Rectal smooth muscle tissue (tissue), 1 donor: ENCODE measurements around the gene DDX25.

Experiments
- H3K27ac ChIP-seq: one replicate; pipeline ENCODE4 v1.7.0; 2013; ENCODE audit warnings: low read depth, low read length, inconsistent platforms
- H3K27me3 ChIP-seq: one replicate; pipeline ENCODE4 v1.7.0; 2013; ENCODE audit warnings: low read length; ENCODE audit not compliant: control insufficient read depth, insufficient read depth
- H3K36me3 ChIP-seq: one replicate; pipeline ENCODE4 v1.7.0; 2013; ENCODE audit warnings: low read length; ENCODE audit not compliant: control insufficient read depth, insufficient read depth
- H3K4me1 ChIP-seq: one replicate; pipeline ENCODE4 v1.7.0; 2013; ENCODE audit warnings: low read length; ENCODE audit not compliant: control insufficient read depth, insufficient read depth
- H3K4me3 ChIP-seq: one replicate; pipeline ENCODE4 v1.7.0; 2013; ENCODE audit warnings: low read length
- H3K9ac ChIP-seq: one replicate; pipeline ENCODE4 v1.7.0; 2013; ENCODE audit warnings: low read length

The DDX25 gene

GRCh38 chr11:125931668-125932067, 27.4 kb downstream of the DDX25 start:
- H3K4me1 ChIP-seq = peaks cover 10% of the 10 kb centered on the region
- no peak overlapping the region for H3K4me3 ChIP-seq
- no peaks in the 10 kb centered on the region for H3K27me3 ChIP-seq
- H3K27ac ChIP-seq = no peak overlapping the region
- no peak overlapping the region for H3K9ac ChIP-seq
- H3K36me3 ChIP-seq = no peaks in the 10 kb centered on the region

- Histone ChIP-seq H3K4me3 (no peak overlapping the region), H3K27ac (no peak overlapping the region), H3K9ac (no peak overlapping the region), H3K4me1 (peaks cover 10% of the 10 kb centered on the region), H3K36me3 (no peaks in the 10 kb centered on the region), H3K27me3 (no peaks in the 10 kb centered on the region)
These were observed 28.0 kb downstream of the DDX25 start for GRCh38 chr11:125932301-125932700.

- no peak overlapping the region for H3K4me3 ChIP-seq
- H3K9ac ChIP-seq = no peak overlapping the region
- no peaks in the 10 kb centered on the region for H3K27me3 ChIP-seq
- no peaks in the 10 kb centered on the region for H3K36me3 ChIP-seq
- peaks cover 12% of the 10 kb centered on the region for H3K4me1 ChIP-seq
- no peak overlapping the region for H3K27ac ChIP-seq
These were observed 28.9 kb downstream of the DDX25 start for GRCh38 chr11:125933030-125933813.

GRCh38 chr11:125934473-125934872, 30.2 kb downstream of the DDX25 start:
- Histone ChIP-seq H3K4me3 (no peak overlapping the region), H3K27ac (no peak overlapping the region), H3K4me1 (peaks cover 23% of the 10 kb centered on the region), H3K27me3 (no peaks in the 10 kb centered on the region), H3K9ac (no peak overlapping the region), H3K36me3 (no peaks in the 10 kb centered on the region)

- Histone ChIP-seq H3K9ac (no peak overlapping the region), H3K4me3 (no peak overlapping the region), H3K27ac (no peak overlapping the region), H3K27me3 (no peaks in the 10 kb centered on the region), H3K4me1 (peaks cover 23% of the 10 kb centered on the region), H3K36me3 (no peaks in the 10 kb centered on the region)
These were observed 30.7 kb downstream of the DDX25 start for GRCh38 chr11:125935056-125935455.

GRCh38 chr11:125935618-125936199, 31.4 kb downstream of the DDX25 start:
- Histone ChIP-seq H3K27me3 (no peaks in the 10 kb centered on the region), H3K36me3 (no peaks in the 10 kb centered on the region), H3K4me3 (no peak overlapping the region), H3K4me1 (peaks cover 23% of the 10 kb centered on the region), H3K27ac (no peak overlapping the region), H3K9ac (no peak overlapping the region)

GRCh38 chr11:125938418-125938817, 34.1 kb downstream of the DDX25 start:
- H3K4me1 ChIP-seq = peaks cover 13% of the 10 kb centered on the region
- H3K27me3 ChIP-seq = no peaks in the 10 kb centered on the region
- no peak overlapping the region for H3K9ac ChIP-seq
- H3K36me3 ChIP-seq = no peaks in the 10 kb centered on the region
- H3K27ac ChIP-seq = no peak overlapping the region
- no peak overlapping the region for H3K4me3 ChIP-seq

GRCh38 chr11:125939081-125939521, 34.8 kb downstream of the DDX25 start:
- Histone ChIP-seq H3K9ac (no peak overlapping the region), H3K27ac (peak overlapping the region; percentile 1), H3K27me3 (no peaks in the 10 kb centered on the region), H3K36me3 (no peaks in the 10 kb centered on the region), H3K4me1 (peaks cover 13% of the 10 kb centered on the region), H3K4me3 (no peak overlapping the region)

GRCh38 chr11:125940145-125940544, 35.8 kb downstream of the DDX25 start:
- H3K4me1 ChIP-seq = peaks cover 13% of the 10 kb centered on the region
- no peak overlapping the region for H3K27ac ChIP-seq
- no peaks in the 10 kb centered on the region for H3K27me3 ChIP-seq
- no peak overlapping the region for H3K4me3 ChIP-seq
- H3K36me3 ChIP-seq = no peaks in the 10 kb centered on the region
- no peak overlapping the region for H3K9ac ChIP-seq

- no peak overlapping the region for H3K27ac ChIP-seq
- H3K36me3 ChIP-seq = no peaks in the 10 kb centered on the region
- H3K27me3 ChIP-seq = no peaks in the 10 kb centered on the region
- H3K4me3 ChIP-seq = no peak overlapping the region
- peaks cover 13% of the 10 kb centered on the region for H3K4me1 ChIP-seq
- no peak overlapping the region for H3K9ac ChIP-seq
These were observed 36.9 kb downstream of the DDX25 start for GRCh38 chr11:125941267-125941618.

GRCh38 chr11:125941619-125942611, 37.6 kb downstream of the DDX25 start:
- no peak overlapping the region for H3K9ac ChIP-seq
- no peaks in the 10 kb centered on the region for H3K36me3 ChIP-seq
- H3K27ac ChIP-seq = no peak overlapping the region
- no peak overlapping the region for H3K4me3 ChIP-seq
- H3K4me1 ChIP-seq = peaks cover 13% of the 10 kb centered on the region
- no peaks in the 10 kb centered on the region for H3K27me3 ChIP-seq

GRCh38 chr11:125942771-125943428, 38.6 kb downstream of the DDX25 start:
- Histone ChIP-seq H3K27ac (no peak overlapping the region), H3K9ac (no peak overlapping the region), H3K36me3 (no peaks in the 10 kb centered on the region), H3K4me1 (peaks cover 13% of the 10 kb centered on the region), H3K4me3 (no peak overlapping the region), H3K27me3 (no peaks in the 10 kb centered on the region)
